Thyroid gland (tissue), 4 donors: Measurements from ENCODE around the gene OR14K1. TPM values are rescaled to one million over a fixed set of nuclear protein-coding genes. Genes with fewer than 3 reads are reported as not detected.
"Not testable (repeated sequence)": the region's sequence is repeated elsewhere in the genome, so short reads cannot be mapped to it uniquely, and the experiment has no call there.

ENCODE experiments used
- DNase-seq, 2 donors: peaks; one replicate each; pipeline ENCODE4 v3.0.0-alpha.2; 2019
- H3K27ac ChIP-seq, 3 donors: fragments of 200-600 bp; sonication (generic); 1 replicate in 2 of 3; 2 replicates in 1 of 3; pipeline ENCODE4 v1.5.1; 2016 to 2019; ENCODE audit warnings: mild to moderate bottlenecking in 1 of 3, moderate library complexity in 1 of 3
- H3K27me3 ChIP-seq: fragments of 200-600 bp; sonication (generic); one replicate; pipeline ENCODE4 v1.5.1; 2019
- H3K36me3 ChIP-seq, 2 donors: fragments of 200-600 bp; sonication (generic); one replicate each; pipeline ENCODE4 v1.5.1; 2016 to 2019
- H3K4me1 ChIP-seq, 2 donors: fragments of 200-600 bp; sonication (generic); one replicate each; pipeline ENCODE4 v1.5.1; 2017 to 2019
- H3K4me3 ChIP-seq, 3 donors: fragments of 200-600 bp; sonication (generic); replicated peaks in 1 of 3; 1 replicate in 2 of 3; 2 replicates in 1 of 3; pipeline ENCODE4 v1.5.1; 2016; ENCODE audit warnings: mild to moderate bottlenecking in 1 of 3
- H3K9me3 ChIP-seq: fragments of 200-600 bp; sonication (generic); one replicate; pipeline ENCODE4 v1.5.1; 2017
- CTCF ChIP-seq, 6 experiments: fragments of 200-600 bp in 3 of 6; fragments of 450-650 bp in 3 of 6; sonication (generic) in 3 of 6; IDR thresholded peaks; one replicate each; pipeline ENCODE4 v1.5.1; 2016 to 2019; ENCODE audit warnings: antibody characterized with exemption in 6 of 6, mild to moderate bottlenecking in 2 of 6, inconsistent platforms in 1 of 6, moderate library complexity in 1 of 6
- POLR2A ChIP-seq, 2 donors: fragments of 450-650 bp; IDR thresholded peaks; one replicate each; pipeline ENCODE4 v1.6.1; 2017; ENCODE audit warnings: antibody characterized with exemption in 2 of 2, mild to moderate bottlenecking in 2 of 2, moderate library complexity in 1 of 2
- WGBS, 2 donors: methylation state at CpG; one replicate each; pipeline ENCODE4 v1.1.5; 2017; 5-methylcytosine and 5-hydroxymethylcytosine counted together
- intact Hi-C: fragments of 100-400 bp; cut with DNase I; formaldehyde crosslinking; loops from one replicate; pipeline ENCODE4 v1.15.1; 2023
- total RNA-seq, 4 donors: library from RNA; depleted of rRNA; stranded (reverse); fragments of >200 nt; gene quantifications; one replicate each; pipeline ENCODE4 v1.2.3, GENCODE V29; 2016

Gene OR14K1
- total RNA-seq, 4 donors from 2014 or later: 1.1 TPM; not detected in 3

DNA sequence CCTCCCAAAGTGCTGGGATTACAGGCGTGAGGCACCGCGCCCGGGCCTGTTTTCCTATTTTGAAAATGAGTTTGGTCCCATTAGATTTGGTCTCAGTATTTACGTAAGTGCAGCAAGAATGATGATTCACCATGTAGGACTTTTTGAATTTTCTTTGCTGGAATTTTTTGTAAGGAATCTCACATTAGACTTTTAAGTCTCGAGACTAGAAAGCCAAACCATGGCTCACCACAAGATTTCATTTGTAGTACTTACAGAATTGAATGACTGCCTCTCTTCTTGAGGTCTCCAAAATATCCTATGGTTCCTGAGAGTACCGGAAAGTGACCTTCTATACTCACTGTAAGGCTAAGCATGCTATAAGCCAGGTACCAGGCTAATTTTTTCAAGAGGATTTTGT, 9.2 kb downstream of the OR14K1 start:
- intact Hi-C loops: no loop called here
- Histone ChIP-seq H3K9me3 (no peaks in the 10 kb centered on the region), H3K36me3 (no peaks in the 10 kb centered on the region), H3K27ac (no peak overlapping the region), H3K4me1 (no peaks in the 10 kb centered on the region), H3K27me3 (no peaks in the 10 kb centered on the region), H3K4me3 (no peak overlapping the region)
- no peak for DNase-seq
- TF ChIP-seq POLR2A (IDR thresholded peaks at IDR 0.05): no peak
- no peak for TF ChIP-seq CTCF (IDR thresholded peaks at IDR 0.05)
- WGBS, 2 donors: 93 to 96% methylated on average over 7 of the region's 7 CpGs

- H3K27me3 ChIP-seq: no peaks in the 10 kb centered on the region
- H3K4me1 ChIP-seq: no peaks in the 10 kb centered on the region
- TF ChIP-seq POLR2A (IDR thresholded peaks at IDR 0.05): no peak
- no peak for TF ChIP-seq CTCF (IDR thresholded peaks at IDR 0.05)
- no peaks in the 10 kb centered on the region for H3K36me3 ChIP-seq
- H3K9me3 ChIP-seq: no peaks in the 10 kb centered on the region
- no peak within 1 kb of the TSS for H3K4me3 ChIP-seq
- intact Hi-C loops: no loop called here
- H3K27ac ChIP-seq: no peak within 1 kb of the TSS
- 97 to 99% methylated on average over 2 of the region's 2 CpGs for WGBS, 2 donors
- DNase-seq: no peak
These were observed 9.6 kb downstream of the OR14K1 start, which contains the start of gene OR14A2 for GRCh38 chr1:247748041-247748440. OR14A2 (minus strand) TSS chr1:247748141.

DNA sequence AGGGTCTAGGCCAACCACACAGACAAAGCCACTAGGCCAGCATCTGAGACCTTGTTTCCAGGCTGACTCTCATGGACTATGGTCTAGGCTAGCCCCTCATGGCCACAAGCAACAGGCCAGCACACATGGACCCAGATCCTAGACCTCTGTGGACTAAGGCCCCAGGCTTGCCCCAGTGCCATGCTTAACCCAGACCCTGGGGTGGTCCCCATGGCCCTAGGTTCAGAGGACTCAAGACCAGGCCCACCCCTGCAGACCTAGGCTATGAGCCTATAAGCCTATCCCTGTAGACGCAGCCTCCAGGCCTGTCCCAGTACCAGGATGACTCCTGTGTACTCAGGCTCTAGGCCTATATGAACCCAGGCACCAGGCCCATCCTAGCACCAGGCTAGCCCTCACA, 11.5 kb downstream of the OR14K1 start:
- Histone ChIP-seq H3K27ac (no peak overlapping the region), H3K4me3 (no peak overlapping the region), H3K9me3 (no peaks in the 10 kb centered on the region), H3K4me1 (no peaks in the 10 kb centered on the region), H3K27me3 (no peaks in the 10 kb centered on the region), H3K36me3 (no peaks in the 10 kb centered on the region)
- no peak for DNase-seq
- WGBS, 2 donors: 90 to 100% methylated on average over 1 of the region's 1 CpG
- intact Hi-C loops: no loop called here
- TF ChIP-seq CTCF (IDR thresholded peaks at IDR 0.05) (no peak), POLR2A (IDR thresholded peaks at IDR 0.05) (no peak)

GRCh38 chr1:247754311-247754710, 15.9 kb downstream of the OR14K1 start:
- WGBS, 2 donors: 94 to 100% methylated on average over 1 of the region's 1 CpG

GRCh38 chr1:247760456-247760855, 22.0 kb downstream of the OR14K1 start, which contains the start of gene OR1C1:
OR1C1 (minus strand) TSS chr1:247760556; CDS start chr1:247758406, 2,150 bp downstream.
- Histone ChIP-seq H3K36me3 (no peaks in the 10 kb centered on the region), H3K27ac (no peak within 1 kb of the TSS), H3K4me3 (no peak within 1 kb of the TSS), H3K27me3 (no peaks in the 10 kb centered on the region), H3K4me1 (no peaks in the 10 kb centered on the region), H3K9me3 (no peaks in the 10 kb centered on the region)
- TF ChIP-seq POLR2A (IDR thresholded peaks at IDR 0.05): no peak
- TF ChIP-seq CTCF (IDR thresholded peaks at IDR 0.05): no peak
- WGBS, 2 donors: 92 to 93% methylated on average over 3 of the region's 3 CpGs
- intact Hi-C loops: no loop called here
- DNase-seq: no peak

More at GRCh38 chr1:247754311-247754710, 15.9 kb downstream of the OR14K1 start:
- H3K27me3 ChIP-seq, DNase-seq, H3K9me3 ChIP-seq, H3K36me3 ChIP-seq, H3K4me3 ChIP-seq, H3K27ac ChIP-seq, H3K4me1 ChIP-seq, intact Hi-C loops: not testable (repeated sequence)

- Histone ChIP-seq H3K9me3 (no peaks in the 10 kb centered on the region), H3K4me1 (no peaks in the 10 kb centered on the region), H3K4me3 (no peak overlapping the region), H3K27ac (no peak overlapping the region), H3K36me3 (no peaks in the 10 kb centered on the region), H3K27me3 (no peaks in the 10 kb centered on the region)
- no peak for DNase-seq
- TF ChIP-seq POLR2A (IDR thresholded peaks at IDR 0.05) (no peak), CTCF (IDR thresholded peaks at IDR 0.05) (no peak)
- intact Hi-C loops: no loop called here
These were observed 31.2 kb downstream of the OR14K1 start for GRCh38 chr1:247769603-247770002.
